EH (cell line): ENCODE data around the gene RAD51B.
A peak's percentile ranks its signal among the peaks of the same experiment; 100 is the strongest.

Experiments used
- DNase-seq: peaks from one replicate; pipeline ENCODE4 v3.0.0-alpha.2; 2015; ENCODE audit warnings: low read depth

Gene RAD51B

DNA sequence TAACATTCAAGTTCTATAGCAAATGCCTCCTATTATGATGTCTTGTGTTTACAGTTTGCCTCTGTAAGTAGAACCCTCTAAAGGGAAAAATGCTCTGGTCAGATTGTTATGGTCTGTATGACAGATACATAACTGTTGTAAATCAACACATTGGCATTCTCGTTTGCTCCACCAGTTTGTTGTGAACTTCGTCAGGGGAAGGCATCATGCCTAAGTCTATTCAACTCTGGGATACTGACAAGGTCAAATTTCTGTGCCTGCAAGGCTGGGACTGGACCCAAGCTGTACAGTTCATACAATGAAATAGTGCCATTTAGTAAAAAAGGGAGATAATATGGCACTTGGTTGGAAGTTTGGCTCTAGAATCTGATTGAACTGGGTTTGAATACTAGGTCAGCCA lies 392.3 kb downstream of the RAD51B start:
- no peak for DNase-seq

DNA sequence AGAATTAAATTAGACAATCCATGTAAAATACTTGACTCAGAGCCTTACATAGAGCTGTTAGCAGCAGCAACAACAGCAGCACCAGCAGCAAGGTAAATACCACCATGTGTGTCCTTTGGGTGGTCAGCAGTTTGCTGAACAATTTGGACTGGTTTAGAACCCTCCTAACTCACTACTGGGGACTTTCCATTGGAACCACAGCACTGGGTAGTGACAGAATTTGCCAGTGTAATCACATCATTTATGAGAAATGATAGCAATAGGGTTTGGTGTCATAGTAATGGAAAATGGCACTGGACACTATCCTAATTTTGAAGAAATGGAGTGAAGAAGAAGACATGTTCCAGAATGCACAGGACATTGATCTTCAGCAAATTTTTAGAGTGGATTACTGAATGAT lies 392.8 kb downstream of the RAD51B start:
- DNase-seq, result no peak

DNA sequence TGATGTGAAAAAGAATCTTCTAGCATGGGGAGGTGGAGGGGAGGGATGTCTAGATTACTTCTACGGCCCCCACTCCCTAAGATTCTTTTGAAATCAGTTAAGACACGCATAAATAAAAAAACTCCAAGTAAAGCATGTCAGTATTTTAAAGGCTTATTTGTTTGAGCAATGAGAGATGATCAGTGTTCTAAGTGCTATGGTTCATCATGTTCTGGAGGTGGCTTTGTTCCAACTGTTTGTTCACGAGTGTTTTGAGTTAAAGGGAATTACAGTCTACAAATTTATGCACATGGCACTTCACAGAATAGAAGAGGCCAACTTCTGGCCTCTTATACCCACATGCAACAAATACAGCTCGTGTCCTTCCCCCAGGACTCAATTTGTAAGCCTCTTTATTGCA lies 394.9 kb downstream of the RAD51B start:
- no peak for DNase-seq

DNA sequence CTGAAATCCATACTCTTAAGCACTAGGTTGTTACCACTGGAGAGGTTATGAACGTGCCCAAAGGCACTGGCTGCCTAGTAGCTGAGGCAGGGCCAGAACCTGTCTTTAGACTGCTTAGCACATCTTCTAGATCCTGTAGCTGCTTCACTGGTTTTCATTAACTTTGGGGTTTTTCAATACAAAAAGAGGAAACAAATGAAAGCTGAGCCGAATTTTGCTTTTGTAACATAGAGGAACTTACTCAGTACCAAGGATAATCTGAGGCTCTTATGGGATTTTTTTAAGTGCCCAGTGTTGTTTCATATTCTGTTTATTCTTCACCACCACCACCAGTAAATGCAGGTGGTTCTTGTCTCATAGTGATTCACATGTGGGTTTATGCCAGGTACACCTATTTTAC lies 396.1 kb downstream of the RAD51B start:
- no peak for DNase-seq

DNA sequence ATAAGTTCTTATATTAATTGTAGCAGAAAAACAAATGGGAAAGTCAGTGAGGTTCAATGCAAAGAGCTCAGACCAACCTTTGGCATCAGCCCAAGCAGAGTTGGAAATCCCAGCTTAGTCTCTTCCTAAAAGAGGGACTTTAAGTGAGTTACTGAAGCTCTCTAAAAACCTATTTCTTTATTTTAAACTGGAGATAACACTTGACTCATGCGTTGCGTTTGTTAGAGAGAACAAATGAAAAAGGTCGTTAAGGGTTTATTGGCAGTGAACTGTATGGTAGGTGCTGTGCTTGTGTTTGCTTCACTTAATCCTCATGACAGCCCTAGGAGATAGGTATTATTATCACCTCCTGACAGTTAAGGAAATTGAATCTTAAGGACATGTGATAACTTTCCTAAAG lies 396.5 kb downstream of the RAD51B start:
- no peak for DNase-seq

DNA sequence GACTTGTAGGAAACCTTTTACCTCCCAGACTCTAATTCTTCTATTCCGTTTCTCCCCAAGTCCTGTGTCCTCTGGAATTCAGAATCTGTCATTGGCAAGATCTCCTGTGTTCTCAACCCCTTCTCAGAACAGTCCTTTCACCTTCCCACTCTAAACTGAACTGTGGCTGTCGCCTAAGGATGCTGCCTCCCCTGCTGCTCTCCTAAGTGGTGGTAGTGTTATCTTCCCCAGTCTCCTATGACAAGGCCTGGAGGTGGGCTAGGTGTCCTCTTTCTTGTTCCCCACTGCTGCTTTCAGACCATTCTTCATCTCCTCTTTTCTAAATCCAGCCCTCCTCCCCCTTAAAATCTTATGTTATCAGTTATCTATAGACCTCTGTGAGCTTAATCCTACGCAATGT lies 397.4 kb downstream of the RAD51B start:
- no peak for DNase-seq

DNA sequence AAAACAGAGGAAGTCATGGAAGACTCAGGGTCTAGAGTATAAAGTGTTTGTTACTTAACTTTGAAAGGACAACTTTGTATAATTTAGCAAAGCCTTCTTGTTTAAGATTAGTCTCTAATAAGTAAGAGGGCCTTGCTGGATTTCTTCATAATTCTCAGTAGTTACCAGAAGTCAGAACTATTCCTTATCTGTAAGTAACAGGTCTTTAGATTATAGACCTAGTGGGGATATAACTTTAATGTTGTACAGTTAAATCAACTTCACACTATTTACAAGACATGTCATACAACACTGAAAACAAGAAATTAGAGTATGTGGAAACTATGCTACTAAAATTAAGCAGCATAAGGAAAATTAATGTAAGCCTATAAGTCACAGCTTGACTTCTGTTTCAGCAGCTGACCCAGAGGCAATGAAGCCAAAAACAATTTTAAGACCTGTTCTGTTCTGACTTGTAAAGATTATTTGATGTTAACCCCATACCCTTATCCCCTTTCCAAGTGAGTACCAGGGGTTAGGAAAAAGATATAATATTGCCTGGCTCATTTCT lies 398.3 kb downstream of the RAD51B start:
- no peak for DNase-seq

DNA sequence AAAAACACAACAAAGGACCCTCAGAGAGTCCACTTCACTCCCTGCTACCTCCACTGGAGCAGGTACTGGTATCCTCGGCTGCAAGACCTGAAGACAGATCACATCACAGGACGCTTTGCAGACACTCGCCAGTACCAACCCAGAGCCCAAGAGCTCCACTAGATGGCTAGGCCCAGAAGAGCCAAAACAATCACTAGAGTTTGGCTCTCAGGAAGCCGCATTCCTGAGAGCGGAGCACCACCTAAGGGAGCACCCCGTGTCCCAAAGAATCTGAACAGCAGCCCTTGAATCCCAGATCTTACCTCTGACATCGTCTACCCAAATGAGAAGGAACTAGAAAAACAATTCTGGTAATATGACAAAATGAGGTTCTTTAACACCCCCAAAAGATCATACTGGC lies 399.8 kb downstream of the RAD51B start:
- no peak for DNase-seq

DNA sequence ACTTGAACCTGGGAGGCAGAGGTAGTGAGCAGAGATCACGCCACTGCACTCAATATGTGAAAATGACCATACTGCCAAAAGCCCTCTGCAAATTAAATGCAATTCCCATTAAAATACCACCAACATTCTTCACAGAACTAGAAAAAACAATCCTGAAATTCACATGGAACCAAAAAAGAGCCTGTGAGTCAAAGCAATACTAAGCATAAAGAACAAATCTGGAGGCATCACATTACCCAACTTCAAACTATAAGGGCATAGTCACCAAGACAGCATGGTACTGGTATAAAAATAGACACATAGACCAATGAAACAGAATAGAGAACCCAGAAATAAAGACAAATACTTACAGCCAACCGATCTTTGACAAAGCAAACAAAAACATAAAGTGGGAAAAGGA lies 401.5 kb downstream of the RAD51B start:
- DNase-seq, result peak; percentile 73

DNA sequence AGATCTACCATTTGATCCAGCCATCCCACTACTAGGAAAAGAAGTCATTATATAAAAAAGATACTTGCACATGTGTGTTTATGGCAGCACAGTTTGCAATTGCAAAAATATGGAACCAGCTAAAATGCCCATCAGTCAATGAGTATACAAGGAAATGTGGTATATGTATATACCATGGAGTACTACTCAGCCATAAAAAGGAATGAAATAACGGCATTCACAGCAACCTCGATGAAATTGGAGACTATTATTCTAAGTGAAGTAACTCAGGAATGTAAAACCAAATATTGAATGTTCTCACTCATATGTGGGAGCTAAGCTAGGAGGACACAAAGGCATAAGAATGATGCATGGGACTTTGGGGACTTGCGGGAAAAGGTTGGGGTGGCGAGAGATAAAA lies 402.6 kb downstream of the RAD51B start:
- DNase-seq, result no peak

DNA sequence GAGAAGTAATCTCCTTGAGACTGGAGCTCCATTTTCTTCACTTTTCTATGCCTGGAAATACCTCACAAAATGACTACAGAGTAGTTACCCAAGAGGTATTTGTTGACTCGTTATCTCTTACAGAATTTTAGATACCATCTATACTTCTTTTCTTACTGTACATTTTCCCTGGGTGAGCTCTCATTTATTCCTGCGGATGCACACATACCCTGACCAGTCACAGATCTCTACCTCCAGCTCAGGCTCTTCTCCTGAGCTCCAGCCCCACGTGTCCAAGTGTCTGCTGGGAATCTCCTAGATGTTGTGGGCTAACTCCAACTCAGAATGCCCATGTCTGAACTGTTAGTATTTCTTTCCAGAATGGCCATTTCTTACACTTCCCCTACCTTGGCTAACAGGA lies 403.1 kb downstream of the RAD51B start:
- no peak for DNase-seq

DNA sequence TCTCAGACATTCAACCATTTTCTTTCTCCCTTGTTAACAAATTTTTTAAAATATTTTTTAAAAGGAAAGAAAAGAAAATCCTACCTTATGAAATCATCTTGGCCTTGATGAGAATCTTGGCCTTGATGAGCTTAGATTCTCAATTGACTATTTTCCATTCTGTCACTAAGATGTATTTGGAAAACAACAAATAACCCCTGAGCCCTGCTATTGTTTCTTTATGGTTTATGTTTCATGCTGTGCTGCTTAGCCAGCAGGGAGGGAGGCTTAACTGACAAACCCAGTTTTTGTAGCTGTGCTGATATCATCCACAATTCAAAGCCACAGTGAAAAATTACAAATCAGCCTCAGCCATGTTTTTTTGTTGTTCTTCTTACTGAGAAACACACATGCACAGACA lies 404.1 kb downstream of the RAD51B start:
- DNase-seq, result no peak

DNA sequence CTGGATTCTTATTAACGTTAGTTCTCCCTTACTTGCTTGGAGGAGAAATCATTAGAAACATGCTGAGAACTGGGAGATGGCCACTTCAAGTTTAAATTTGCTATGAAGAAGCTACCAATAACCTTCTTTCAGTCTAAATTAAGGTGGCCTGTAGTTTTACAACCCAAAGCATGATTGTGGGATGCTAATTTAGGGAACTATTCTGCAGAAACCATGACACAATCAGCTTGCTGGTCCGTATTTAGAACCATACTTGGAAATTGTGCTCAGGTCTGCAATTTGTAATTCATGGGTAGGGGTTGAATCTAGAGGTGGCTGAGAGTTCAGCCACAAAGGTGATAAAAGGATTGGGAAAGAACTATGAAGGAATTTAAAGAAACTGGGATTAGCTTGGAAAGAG lies 405.7 kb downstream of the RAD51B start:
- no peak for DNase-seq

DNA sequence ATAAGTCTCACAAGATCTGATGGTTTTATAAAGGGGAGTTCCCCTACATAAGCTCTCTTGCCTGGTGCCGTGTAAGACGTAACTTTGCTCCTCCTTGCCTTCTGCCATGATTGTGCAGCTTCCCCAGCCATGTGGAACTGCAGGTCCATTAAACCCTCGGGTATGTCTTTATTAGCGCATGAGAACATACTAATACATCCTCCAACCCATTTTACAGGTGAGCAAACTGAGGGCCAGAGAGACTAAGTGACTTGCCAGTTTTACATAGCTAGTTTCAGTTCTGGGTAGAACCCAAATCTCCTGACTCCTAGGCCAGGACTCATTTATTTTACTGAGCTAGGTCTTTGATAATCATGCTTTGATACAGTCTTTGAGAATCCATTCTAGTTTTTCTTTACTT lies 406.9 kb downstream of the RAD51B start:
- no peak for DNase-seq

DNA sequence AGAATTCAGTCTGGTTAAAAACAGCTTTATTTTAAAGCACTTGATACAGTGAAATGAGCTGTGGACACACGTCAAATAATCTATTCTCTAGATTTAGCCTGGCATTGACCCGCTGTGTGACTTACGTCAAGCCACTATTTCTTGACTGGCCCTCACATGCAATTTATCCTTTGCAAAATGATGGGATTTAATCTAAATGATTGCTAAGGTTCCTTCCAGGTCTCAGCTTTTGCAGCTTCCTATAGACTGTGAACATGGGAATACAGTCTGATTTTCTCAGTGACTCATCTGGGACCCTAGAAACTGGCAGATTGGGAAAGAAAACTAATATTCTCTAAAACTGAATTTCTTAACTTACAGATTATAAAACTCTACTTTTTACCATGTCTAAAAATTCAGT lies 409.1 kb downstream of the RAD51B start:
- no peak for DNase-seq

DNA sequence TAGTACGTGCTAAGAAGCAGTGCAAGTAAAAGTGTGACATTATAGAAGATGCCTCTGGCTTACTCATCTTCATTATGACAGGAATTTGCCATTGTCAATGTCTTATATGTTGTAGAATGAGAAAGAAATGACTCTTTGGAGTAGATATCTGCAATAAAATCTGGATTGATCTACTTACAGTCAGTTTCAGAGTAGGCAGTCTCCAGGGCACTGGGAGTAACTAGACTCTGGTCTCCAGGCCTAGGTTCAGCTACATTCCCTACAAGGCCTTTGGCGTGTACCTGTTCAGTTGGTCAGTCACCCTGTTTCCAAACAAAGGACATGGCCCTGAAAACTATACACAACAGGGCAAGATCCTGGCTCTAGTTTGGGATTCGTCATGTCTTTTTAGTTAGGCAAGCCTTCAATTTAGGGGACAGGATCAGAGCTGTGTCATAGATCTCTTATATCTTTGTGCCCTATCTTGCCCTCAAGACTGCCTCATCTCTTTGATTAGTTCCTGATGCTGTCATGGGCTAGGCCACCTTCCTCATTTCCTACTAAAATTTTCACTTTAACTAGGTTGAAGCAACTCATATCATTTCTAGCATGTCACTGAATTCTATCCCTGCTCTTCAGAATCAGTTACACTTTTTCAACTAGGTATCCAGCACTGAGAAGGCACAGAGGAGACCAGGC lies 410.0 kb downstream of the RAD51B start:
- no peak for DNase-seq

DNA sequence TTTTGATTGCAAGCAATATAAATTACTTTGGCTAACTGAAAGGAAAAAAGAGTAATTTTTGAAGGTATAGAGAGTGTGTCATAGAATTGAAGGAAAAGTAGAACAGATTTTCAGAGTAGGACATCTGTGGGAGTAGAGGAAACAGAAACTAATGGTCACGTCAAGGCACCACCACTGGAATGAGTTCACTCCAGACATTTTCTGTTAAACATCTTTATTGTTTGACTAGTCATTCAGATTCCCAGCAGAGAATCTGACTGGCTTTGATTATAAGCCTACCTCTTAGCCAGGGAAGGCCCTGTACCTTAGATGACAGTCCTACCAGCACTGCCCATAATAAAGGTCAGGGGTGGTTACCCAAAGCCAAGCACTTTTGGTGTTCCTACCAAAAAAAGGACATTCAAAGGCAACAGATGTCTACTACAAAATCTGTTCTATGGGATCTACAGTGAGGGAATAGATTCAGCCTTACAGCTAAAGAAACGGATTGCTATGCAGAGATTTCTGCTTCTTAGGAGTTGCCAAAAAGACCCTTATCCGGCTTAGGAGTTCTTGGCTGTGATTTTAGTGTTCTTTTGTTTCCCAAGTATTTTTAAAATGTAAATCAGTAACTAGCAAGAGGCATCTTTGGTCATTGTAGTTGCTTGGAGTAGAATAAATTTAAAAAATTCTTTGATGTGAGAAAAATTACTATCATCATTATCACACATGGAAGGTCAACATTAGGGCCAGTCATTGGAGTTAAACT lies 410.8 kb downstream of the RAD51B start:
- no peak for DNase-seq

DNA sequence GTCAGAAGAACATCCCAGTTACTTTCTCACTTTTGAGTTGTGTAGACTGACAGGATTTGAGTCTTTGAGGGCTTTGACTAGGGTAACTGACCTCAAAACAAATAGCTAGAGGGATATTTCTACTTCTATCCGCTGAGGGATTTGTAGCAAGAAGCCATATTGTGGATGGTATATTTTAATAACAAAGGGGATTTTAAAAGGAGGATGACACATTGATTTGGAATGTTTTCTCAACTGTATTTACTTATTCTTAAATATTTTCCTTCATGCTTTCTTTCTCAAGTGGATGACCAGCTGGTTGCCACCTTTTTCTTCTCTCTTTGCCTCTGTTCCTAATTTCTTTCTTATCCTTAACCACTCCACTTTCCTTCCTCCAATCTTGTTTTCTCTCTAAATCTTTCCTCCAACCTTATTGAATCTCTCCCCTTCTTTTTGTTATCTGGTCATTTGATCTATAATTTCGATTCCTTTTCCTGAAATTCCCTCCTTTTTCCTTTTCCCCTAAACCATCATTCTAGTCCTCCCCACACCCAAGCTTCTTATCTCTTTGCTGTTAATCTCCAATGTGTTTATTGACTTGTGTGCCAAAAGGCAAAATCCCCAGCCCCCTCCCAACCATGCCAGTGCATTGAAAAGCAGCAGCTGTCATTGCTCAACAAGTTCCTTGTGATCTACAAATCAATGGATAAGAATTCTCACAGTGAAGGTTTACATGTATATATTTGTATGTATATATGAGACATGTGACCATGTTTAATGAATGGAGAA lies 411.6 kb downstream of the RAD51B start:
- peak; percentile 74 for DNase-seq

DNA sequence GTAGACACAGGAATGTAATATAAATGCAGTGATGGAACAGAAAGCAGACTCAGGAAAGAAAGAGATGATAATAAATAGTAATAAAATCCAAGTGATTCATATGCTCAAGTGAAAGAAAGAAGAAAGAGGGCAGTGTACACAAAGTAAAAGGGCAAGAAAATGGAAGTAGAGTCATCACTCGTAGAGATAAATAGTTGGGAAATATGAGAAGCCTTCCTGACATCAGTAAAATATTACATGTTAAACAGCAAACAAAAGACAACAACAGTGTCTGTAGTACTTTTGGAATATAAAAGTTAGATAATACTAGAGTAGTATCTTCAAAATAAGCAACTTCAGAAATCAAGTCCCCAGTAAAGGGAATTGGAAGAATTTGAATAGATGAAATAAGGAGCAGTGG lies 412.3 kb downstream of the RAD51B start:
- DNase-seq, result peak; percentile 41

DNA sequence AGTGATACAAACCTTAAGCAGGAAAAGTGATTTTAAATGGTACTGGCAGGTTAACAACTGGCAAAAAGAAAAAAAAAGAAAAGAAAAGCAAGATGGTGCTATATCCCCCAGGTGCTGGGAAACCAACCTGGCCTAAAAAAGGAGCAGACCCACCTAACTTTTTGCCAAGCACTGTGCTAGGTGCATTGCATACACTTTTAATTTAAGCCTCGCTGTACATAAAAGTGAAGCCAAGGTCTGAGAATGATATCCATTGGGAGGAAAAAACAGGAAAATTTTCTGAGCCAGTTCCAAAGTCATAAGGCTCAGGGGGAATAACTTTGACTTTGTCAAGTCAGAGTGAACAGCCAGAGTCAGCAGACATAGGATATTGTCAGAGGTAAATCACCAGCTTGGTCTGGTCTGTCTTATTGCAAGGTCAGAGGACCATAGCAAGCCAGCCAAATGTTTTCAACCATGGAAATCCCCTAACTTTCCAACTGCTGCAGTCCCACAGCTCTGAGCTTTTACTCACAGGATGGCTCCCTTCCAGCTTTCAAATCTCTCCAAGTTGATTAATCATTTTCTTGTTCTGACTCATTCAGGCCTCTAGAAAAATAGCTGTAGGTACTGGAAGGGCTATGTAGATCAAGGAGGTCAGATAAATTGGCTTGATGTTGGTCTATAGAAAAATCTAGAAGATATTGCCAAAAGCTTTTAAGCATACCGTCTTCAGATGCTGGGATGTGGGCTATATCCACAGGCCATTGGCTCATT lies 412.9 kb downstream of the RAD51B start:
- DNase-seq, result peak; percentile 99

DNA sequence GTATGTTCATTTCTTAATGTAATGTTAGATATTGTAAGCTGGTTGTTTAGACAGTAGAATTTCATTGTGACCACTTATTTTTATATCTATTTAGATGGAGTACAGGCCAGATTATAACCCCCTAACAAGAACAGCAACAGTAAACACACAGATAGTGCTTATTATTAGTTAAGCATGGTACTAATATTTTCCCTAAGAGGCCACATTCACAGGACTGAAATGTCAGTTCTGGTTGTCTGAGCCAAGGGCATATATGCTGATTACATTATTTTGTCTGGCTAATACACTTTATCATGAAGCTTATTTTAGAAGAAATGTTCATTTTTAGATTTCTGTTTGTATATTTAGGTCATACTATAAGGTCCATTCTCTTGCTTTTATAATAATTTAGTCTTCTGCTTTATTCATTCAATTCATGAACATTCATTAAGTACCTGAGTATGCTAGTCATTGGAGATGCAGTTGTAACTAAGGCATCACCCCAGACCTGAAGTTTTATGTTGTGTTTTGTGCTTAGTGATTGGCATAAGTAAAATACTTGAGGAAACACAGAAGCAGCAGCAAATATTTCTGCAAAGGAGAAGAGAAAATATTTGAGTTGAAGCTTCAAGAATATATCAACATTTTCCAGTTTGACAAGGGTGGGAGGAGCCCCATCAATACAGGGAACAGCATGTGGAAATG lies 413.7 kb downstream of the RAD51B start:
- no peak for DNase-seq
